ENCODE results near the gene SYT5. TPM values are rescaled to one million over a fixed set of nuclear protein-coding genes. Genes with fewer than 3 reads are reported as not detected.
A peak's percentile ranks its signal among the peaks of the same experiment; 100 is the strongest.
"Not testable (repeated sequence)": the region's sequence is repeated elsewhere in the genome, so short reads cannot be mapped to it uniquely, and the experiment has no call there.

The SYT5 gene
- total RNA-seq, 1 experiment from 2014 or later = not detected

- DNase-seq (ENCODE audit: low read depth) = peak; percentile 25
Observed at GRCh38 chr19:55208880-55209692, 29.0 kb upstream of the SYT5 start, which contains the start of gene PTPRH. Gene PTPRH, minus strand, starts transcription at chr19:55209501. Its CDS starts 68 bp downstream, at chr19:55209433.

- peak; percentile 93 for DNase-seq (ENCODE audit: low read depth)
Observed at GRCh38 chr19:55206664-55207500, 26.8 kb upstream of the SYT5 start.

GRCh38 chr19:55202199-55202598 is 22.1 kb upstream of the SYT5 start:
- DNase-seq (ENCODE audit: low read depth) = not testable (repeated sequence)

- DNase-seq (ENCODE audit: low read depth) = no peak
Observed at GRCh38 chr19:55199620-55200204, 19.6 kb upstream of the SYT5 start.

GRCh38 chr19:55198651-55199050 is 18.6 kb upstream of the SYT5 start:
- no peak for DNase-seq (ENCODE audit: low read depth)

GRCh38 chr19:55197528-55197927 is 17.4 kb upstream of the SYT5 start:
- DNase-seq (ENCODE audit: low read depth) = peak; percentile 42

- DNase-seq (ENCODE audit: low read depth) = peak; percentile 37
Observed at GRCh38 chr19:55196803-55197202, 16.7 kb upstream of the SYT5 start.

- no peak for DNase-seq (ENCODE audit: low read depth)
Observed at GRCh38 chr19:55193481-55193880, 13.4 kb upstream of the SYT5 start.

GRCh38 chr19:55189403-55189835 is 9.3 kb upstream of the SYT5 start:
- peak; percentile 96 for DNase-seq (ENCODE audit: low read depth)

GRCh38 chr19:55188625-55189024 is 8.5 kb upstream of the SYT5 start:
- DNase-seq (ENCODE audit: low read depth) = peak; percentile 25

- no peak for DNase-seq (ENCODE audit: low read depth)
Observed at GRCh38 chr19:55186080-55186479, 6.0 kb upstream of the SYT5 start.

- DNase-seq (ENCODE audit: low read depth) = no peak
Observed at GRCh38 chr19:55181740-55182139, 1.7 kb upstream of the SYT5 start.

- peak; percentile 86 for DNase-seq (ENCODE audit: low read depth)
Observed at GRCh38 chr19:55178781-55179599, 1.1 kb downstream of the SYT5 start.

GRCh38 chr19:55176076-55176475 is 4.0 kb downstream of the SYT5 start:
- peak; percentile 12 for DNase-seq (ENCODE audit: low read depth)

- no peak for DNase-seq (ENCODE audit: low read depth)
Observed at GRCh38 chr19:55175117-55175867, 4.8 kb downstream of the SYT5 start.

- DNase-seq (ENCODE audit: low read depth) = no peak
Observed at GRCh38 chr19:55174425-55175116, 5.5 kb downstream of the SYT5 start.

GRCh38 chr19:55173714-55174409 is 6.2 kb downstream of the SYT5 start:
- DNase-seq (ENCODE audit: low read depth) = peak; percentile 63

GRCh38 chr19:55173186-55173713 is 6.8 kb downstream of the SYT5 start:
- DNase-seq (ENCODE audit: low read depth) = no peak

- peak; percentile 54 for DNase-seq (ENCODE audit: low read depth)
Observed at GRCh38 chr19:55172741-55173140, 7.3 kb downstream of the SYT5 start.
